H1 (cell line): ENCODE data around the gene SIK2. TPM values are rescaled to one million over a fixed set of nuclear protein-coding genes. Genes with fewer than 3 reads are reported as not detected.

ENCODE experiments used
- CHD1 ChIP-seq: IDR thresholded peaks from 2 replicates; pipeline ENCODE4 v1.6.1; 2012; ENCODE audit warnings: low read depth, low read length, improper control_type of control experiment
- CHD7 ChIP-seq: fragments of 300-600 bp; sonication (generic); IDR thresholded peaks from 2 replicates; pipeline ENCODE4 v1.7.1; 2012; ENCODE audit warnings: low read length, moderate library complexity, mild to moderate bottlenecking, inconsistent platforms; ENCODE audit not compliant: insufficient replicate concordance
- CTCF ChIP-seq, 3 experiments: IDR thresholded peaks; 1 replicate in 2 of 3; 2 replicates in 1 of 3; pipeline versions ENCODE4 v1.5.1 to v1.6.1; 2011; ENCODE audit warnings: low read length in 3 of 3, mild to moderate bottlenecking in 3 of 3, inconsistent platforms in 2 of 3, low read depth in 1 of 3, moderate library complexity in 1 of 3; ENCODE audit not compliant: insufficient read depth in 1 of 3; ENCODE audit errors: control extremely low read depth in 1 of 3
- GABPA ChIP-seq: IDR thresholded peaks from 2 replicates; pipeline ENCODE4 v1.6.1; 2011; ENCODE audit warnings: mild to moderate bottlenecking, low read length, moderate library complexity, borderline replicate concordance; ENCODE audit not compliant: insufficient read depth
- NANOG ChIP-seq: IDR thresholded peaks from 2 replicates; pipeline ENCODE4 v1.6.1; 2011; ENCODE audit warnings: low read length, low read depth, mild to moderate bottlenecking, inconsistent platforms; ENCODE audit not compliant: insufficient read depth, poor library complexity, severe bottlenecking
- PHF8 ChIP-seq: fragments of 200-600 bp; sonication (generic); conservative IDR thresholded peaks from 2 replicates; pipeline ENCODE4 v1.7.1; 2012; ENCODE audit warnings: low read depth, mild to moderate bottlenecking, inconsistent platforms, low read length, moderate library complexity
- RFX5 ChIP-seq: IDR thresholded peaks from 2 replicates; pipeline ENCODE4 v1.6.1; 2011; ENCODE audit warnings: low read depth, low read length, improper control_type of control experiment, borderline replicate concordance
- SP1 ChIP-seq: IDR thresholded peaks from 2 replicates; pipeline ENCODE4 v1.6.1; 2011; ENCODE audit warnings: low read depth, low read length
- SRF ChIP-seq: IDR thresholded peaks from 2 replicates; pipeline ENCODE4 v1.6.1; 2011; ENCODE audit warnings: mild to moderate bottlenecking, low read depth, low read length, moderate library complexity
- polyA plus RNA-seq, 7 experiments: library from polyadenylated mRNA; depleted of rRNA in 3 of 7; stranded (reverse) in 5 of 7; unstranded in 2 of 7; fragments of >200 nt in 5 of 7; fragments of 200-250 nt in 2 of 7; gene quantifications; 1 replicate in 5 of 7; 2 replicates in 1 of 7; 4 replicates in 1 of 7; pipeline versions ENCODE4 v1.2.1 to v1.2.3, GENCODE V29; 2011 to 2013; ENCODE audit warnings: missing spikeins in 2 of 7, mixed read lengths in 2 of 7
- total RNA-seq: library from RNA; stranded (reverse); fragmentation: NEBNext Ultra II Directional; extraction: Animal tissue kit (Norgen Biotek cat#: 25700); gene quantifications from 2 replicates; pipeline ENCODE4 v1.2.1, GENCODE V29; 2021

Gene SIK2
- total and polyA plus RNA-seq, 2 of the 8 experiments (the other 6 are each of a cell fraction or from before 2014, with no cell fraction given), result 8.8 to 11.2 TPM

GRCh38 chr11:111624608-111625007 is 22.4 kb downstream of the SIK2 start (continued):
- no peak for TF ChIP-seq CHD7
- no peak for TF ChIP-seq RFX5
- TF ChIP-seq CHD1, result no peak
- no peak for TF ChIP-seq SRF
- no peak for TF ChIP-seq GABPA
- no peak for TF ChIP-seq PHF8
- TF ChIP-seq NANOG, result no peak
- no peak for TF ChIP-seq SP1
- TF ChIP-seq CTCF (IDR thresholded peaks at IDR 0.05; ENCODE audit: control extremely low read depth in 1 of 3, insufficient read depth in 1 of 3, low read depth in 1 of 3, low read length in 3 of 3), result no peak
